Vagina (tissue), 2 donors: ENCODE results near the gene SAT1.

Source experiments
- POLR2A ChIP-seq, 2 donors: fragments of 450-650 bp; IDR thresholded peaks; one replicate each; pipeline ENCODE4 v1.6.1; 2017; ENCODE audit warnings: antibody characterized with exemption in 2 of 2, mild to moderate bottlenecking in 2 of 2, moderate library complexity in 2 of 2
- POLR2AphosphoS5 ChIP-seq, 2 donors: sonication (generic); formaldehyde crosslinking; IDR thresholded peaks; one replicate each; pipeline ENCODE4 v1.9.0; 2017; ENCODE audit warnings: antibody characterized with exemption in 2 of 2, mild to moderate bottlenecking in 2 of 2, low read depth in 1 of 2; ENCODE audit not compliant: insufficient read depth in 1 of 2

DNA sequence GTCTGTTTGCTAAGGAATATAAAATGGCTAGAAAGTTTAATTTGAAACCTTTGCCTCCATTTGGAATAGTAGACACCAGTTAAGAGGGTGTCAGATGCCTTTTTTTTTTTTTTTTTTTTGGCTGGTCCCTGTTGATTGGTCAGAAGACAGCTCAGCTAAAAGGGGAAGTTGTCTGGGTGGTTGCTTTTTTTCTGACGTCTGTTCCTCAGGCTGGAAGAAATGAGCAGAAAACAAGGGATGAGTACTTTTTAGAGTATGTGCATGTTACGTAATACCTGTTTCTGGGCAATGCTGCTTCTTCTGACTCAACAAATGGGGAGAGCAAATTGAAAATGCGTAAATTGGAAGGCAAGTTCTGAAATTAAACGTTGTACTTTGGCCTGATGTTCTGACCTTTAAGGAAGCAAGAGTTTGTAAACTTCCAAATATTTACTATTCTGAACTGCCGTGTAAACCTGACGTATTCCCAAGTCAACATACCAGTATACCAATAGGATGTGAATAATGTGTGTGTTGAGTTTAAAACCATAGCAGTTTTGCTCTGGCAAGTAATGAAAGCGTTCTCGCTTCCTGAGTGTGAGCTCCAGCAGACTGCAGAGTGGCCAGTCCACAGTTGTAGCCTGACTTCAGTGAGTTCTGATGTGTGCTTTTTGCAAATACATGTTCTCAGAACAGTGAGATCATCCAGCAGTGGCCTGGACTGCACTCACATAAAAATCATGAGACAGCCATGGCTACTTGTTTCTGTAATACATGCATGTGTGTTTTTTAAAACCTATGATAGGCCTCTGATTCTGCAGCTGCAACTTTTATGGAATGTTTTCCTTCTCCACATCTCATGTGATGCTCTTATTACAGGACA is 1.7 kb downstream of the SAT1 start:
- no peak for TF ChIP-seq POLR2A (IDR thresholded peaks at IDR 0.05)
- TF ChIP-seq POLR2AphosphoS5 (IDR thresholded peaks at IDR 0.05; ENCODE audit: insufficient read depth in 1 of 2, low read depth in 1 of 2): no peak
